Vagina (tissue), 2 donors: ENCODE measurements around the gene B4GALT5. TPM values are rescaled to one million over a fixed set of nuclear protein-coding genes. Genes with fewer than 3 reads are reported as not detected.

Experiments
- DNase-seq, 2 donors: peaks; one replicate each; pipeline ENCODE4 v3.0.0-alpha.2; 2017; ENCODE audit errors: extremely low spot score in 2 of 2
- H3K27ac ChIP-seq: fragments of 200-600 bp; sonication (generic); one replicate; pipeline ENCODE4 v1.5.1; 2019
- H3K27me3 ChIP-seq: fragments of 200-600 bp; sonication (generic); one replicate; pipeline ENCODE4 v1.5.1; 2019
- H3K36me3 ChIP-seq, 2 donors: fragments of 200-600 bp; sonication (generic); one replicate each; pipeline ENCODE4 v1.5.1; 2017 to 2019
- H3K4me1 ChIP-seq: fragments of 200-600 bp; sonication (generic); one replicate; pipeline ENCODE4 v1.5.1; 2019
- H3K4me3 ChIP-seq, 2 donors: fragments of 200-600 bp; sonication (generic); 1 replicate in 1 of 2; 2 replicates in 1 of 2; pipeline ENCODE4 v1.5.1; 2016 to 2019
- H3K9me3 ChIP-seq: fragments of 200-600 bp; sonication (generic); one replicate; pipeline ENCODE4 v1.5.1; 2019
- POLR2A ChIP-seq, 2 donors: fragments of 450-650 bp; IDR thresholded peaks; one replicate each; pipeline ENCODE4 v1.6.1; 2017; ENCODE audit warnings: antibody characterized with exemption in 2 of 2, mild to moderate bottlenecking in 2 of 2, moderate library complexity in 2 of 2
- POLR2AphosphoS5 ChIP-seq, 2 donors: sonication (generic); formaldehyde crosslinking; IDR thresholded peaks; one replicate each; pipeline ENCODE4 v1.9.0; 2017; ENCODE audit warnings: antibody characterized with exemption in 2 of 2, mild to moderate bottlenecking in 2 of 2, low read depth in 1 of 2; ENCODE audit not compliant: insufficient read depth in 1 of 2
- intact Hi-C: fragments of 100-400 bp; cut with DNase I; formaldehyde crosslinking; loops from one replicate; pipeline ENCODE4 v1.15.1; 2023
- total RNA-seq: library from RNA; depleted of rRNA; stranded (reverse); fragments of >200 nt; gene quantifications from one replicate; pipeline ENCODE4 v1.2.3, GENCODE V29; 2016
- TF ChIP-seq, protein P1 (sequence below), 3 experiments: fragments of 450-650 bp in 2 of 3; fragments of 200-600 bp in 1 of 3; sonication (generic) in 1 of 3; IDR thresholded peaks; one replicate each; pipeline ENCODE4 v1.5.1; 2017 to 2019; ENCODE audit warnings: antibody characterized with exemption in 3 of 3, mild to moderate bottlenecking in 2 of 3, moderate library complexity in 2 of 3

B4GALT5 gene
- total RNA-seq, 1 donor from 2014 or later: 17.9 TPM

GRCh38 chr20:49668181-49668877 lies 45.3 kb downstream of the B4GALT5 start:
- intact Hi-C loops: no loop called here
- H3K36me3 ChIP-seq: no peaks in the 10 kb centered on the region
- no peak for DNase-seq
- peaks cover 31% of the 10 kb centered on the region for H3K4me1 ChIP-seq
- no peaks in the 10 kb centered on the region for H3K9me3 ChIP-seq
- H3K27me3 ChIP-seq: no peaks in the 10 kb centered on the region
- H3K4me3 ChIP-seq: no peak overlapping the region
- TF ChIP-seq, protein P1, sequence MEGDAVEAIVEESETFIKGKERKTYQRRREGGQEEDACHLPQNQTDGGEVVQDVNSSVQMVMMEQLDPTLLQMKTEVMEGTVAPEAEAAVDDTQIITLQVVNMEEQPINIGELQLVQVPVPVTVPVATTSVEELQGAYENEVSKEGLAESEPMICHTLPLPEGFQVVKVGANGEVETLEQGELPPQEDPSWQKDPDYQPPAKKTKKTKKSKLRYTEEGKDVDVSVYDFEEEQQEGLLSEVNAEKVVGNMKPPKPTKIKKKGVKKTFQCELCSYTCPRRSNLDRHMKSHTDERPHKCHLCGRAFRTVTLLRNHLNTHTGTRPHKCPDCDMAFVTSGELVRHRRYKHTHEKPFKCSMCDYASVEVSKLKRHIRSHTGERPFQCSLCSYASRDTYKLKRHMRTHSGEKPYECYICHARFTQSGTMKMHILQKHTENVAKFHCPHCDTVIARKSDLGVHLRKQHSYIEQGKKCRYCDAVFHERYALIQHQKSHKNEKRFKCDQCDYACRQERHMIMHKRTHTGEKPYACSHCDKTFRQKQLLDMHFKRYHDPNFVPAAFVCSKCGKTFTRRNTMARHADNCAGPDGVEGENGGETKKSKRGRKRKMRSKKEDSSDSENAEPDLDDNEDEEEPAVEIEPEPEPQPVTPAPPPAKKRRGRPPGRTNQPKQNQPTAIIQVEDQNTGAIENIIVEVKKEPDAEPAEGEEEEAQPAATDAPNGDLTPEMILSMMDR (IDR thresholded peaks at IDR 0.05): no peak
- no peak for TF ChIP-seq POLR2AphosphoS5 (IDR thresholded peaks at IDR 0.05; ENCODE audit: insufficient read depth in 1 of 2, low read depth in 1 of 2)
- TF ChIP-seq POLR2A (IDR thresholded peaks at IDR 0.05): no peak
- H3K27ac ChIP-seq: no peak overlapping the region

DNA sequence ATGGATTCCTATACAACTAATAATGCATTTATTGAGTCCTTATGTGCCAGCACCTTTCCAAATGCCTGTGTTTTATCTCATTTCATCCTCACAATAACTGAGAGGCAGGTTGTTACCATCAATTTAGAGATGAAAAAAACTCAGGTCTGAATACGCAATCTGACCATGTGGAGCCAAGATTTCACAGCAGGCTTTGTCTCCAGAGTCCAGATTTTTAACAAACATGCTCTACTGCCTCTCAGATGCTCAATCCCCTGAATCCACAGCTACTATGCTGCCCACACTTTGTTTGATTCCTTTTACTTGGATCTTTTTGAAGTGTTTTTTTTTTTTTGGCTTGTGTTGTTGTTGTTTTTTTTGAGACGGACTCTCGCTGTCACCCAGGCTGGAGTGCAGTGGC lies 46.8 kb downstream of the B4GALT5 start:
- Histone ChIP-seq H3K27ac (no peak overlapping the region), H3K4me3 (no peak overlapping the region), H3K4me1 (peaks cover 33% of the 10 kb centered on the region), H3K27me3 (no peaks in the 10 kb centered on the region), H3K36me3 (no peaks in the 10 kb centered on the region), H3K9me3 (no peaks in the 10 kb centered on the region)
- intact Hi-C loops: no loop called here
- no peak for DNase-seq
- TF ChIP-seq POLR2A (IDR thresholded peaks at IDR 0.05) (no peak), POLR2AphosphoS5 (IDR thresholded peaks at IDR 0.05; ENCODE audit: insufficient read depth in 1 of 2, low read depth in 1 of 2) (no peak)
- TF ChIP-seq, protein P1 (IDR thresholded peaks at IDR 0.05): no peak

DNA sequence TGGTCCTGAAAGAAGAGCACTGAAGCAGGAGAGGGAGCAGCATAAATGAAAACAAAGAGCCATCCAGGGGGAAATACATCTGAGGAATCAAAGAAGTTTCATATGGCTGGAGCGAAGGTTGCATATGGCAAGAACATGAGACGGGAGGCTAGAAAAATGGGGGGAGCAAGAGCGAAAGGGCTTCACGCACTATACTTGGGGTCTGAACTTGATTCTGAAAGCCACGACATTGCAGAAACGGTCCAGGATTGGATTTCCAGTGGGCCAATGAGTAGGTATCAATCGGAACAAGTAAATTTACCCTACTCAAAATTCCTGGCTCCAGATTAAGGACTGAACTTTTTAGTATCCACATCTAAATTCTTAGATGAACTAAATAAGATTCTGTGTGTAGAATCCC lies 47.9 kb downstream of the B4GALT5 start:
- TF ChIP-seq POLR2A (IDR thresholded peaks at IDR 0.05): no peak
- TF ChIP-seq POLR2AphosphoS5 (IDR thresholded peaks at IDR 0.05; ENCODE audit: insufficient read depth in 1 of 2, low read depth in 1 of 2): no peak
- TF ChIP-seq, protein P1 (IDR thresholded peaks at IDR 0.05): no peak
- H3K4me1 ChIP-seq: peaks cover 32% of the 10 kb centered on the region

DNA sequence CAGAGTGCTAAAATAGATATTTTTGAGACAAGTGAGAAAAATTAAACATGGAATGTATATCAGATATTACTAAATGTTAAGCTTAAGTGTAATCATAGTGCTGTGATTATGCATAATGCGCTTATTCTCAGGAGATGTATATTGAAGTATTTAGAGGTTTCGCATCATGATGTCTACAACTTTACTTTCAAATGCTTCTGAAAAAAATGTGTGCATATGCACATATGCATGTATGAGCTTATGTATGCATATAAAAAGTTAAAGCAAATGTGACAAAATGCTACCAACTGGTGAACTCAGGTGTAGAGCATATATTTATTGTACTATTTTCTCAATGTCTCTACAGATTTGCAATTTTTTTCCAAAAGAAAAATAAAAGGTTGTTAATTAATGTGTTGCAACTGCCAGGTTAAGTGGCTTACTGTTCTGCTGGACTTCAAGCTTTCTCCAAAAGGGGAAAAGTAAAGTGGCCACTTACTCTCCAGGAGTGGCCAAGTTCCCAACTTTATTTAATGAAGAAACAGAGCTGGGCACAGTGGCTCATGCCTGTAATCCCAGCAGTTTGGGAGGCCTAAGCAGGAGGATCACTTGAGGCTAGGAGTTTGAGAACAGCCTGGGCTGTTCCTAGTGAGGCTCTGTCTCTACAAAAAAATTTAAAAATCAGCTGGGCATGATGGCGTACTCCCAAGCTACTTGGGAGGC lies 48.9 kb downstream of the B4GALT5 start:
- no peak for TF ChIP-seq POLR2AphosphoS5 (IDR thresholded peaks at IDR 0.05; ENCODE audit: insufficient read depth in 1 of 2, low read depth in 1 of 2)
- TF ChIP-seq, protein P1 (IDR thresholded peaks at IDR 0.05): no peak
- no peak for TF ChIP-seq POLR2A (IDR thresholded peaks at IDR 0.05)
- Histone ChIP-seq H3K36me3 (no peaks in the 10 kb centered on the region), H3K27ac (no peak overlapping the region), H3K4me3 (no peak overlapping the region), H3K27me3 (no peaks in the 10 kb centered on the region), H3K4me1 (peaks cover 34% of the 10 kb centered on the region), H3K9me3 (no peaks in the 10 kb centered on the region)
- intact Hi-C loops: no loop called here
- no peak for DNase-seq

More for the DNA sequence above, 47.9 kb downstream of the B4GALT5 start:
- H3K36me3 ChIP-seq: no peaks in the 10 kb centered on the region
- H3K4me3 ChIP-seq: no peak overlapping the region
- H3K9me3 ChIP-seq: no peaks in the 10 kb centered on the region
- H3K27me3 ChIP-seq: no peaks in the 10 kb centered on the region
- no peak overlapping the region for H3K27ac ChIP-seq
- no peak for DNase-seq
- intact Hi-C loops: no loop called here

GRCh38 chr20:49663112-49663511 lies 50.6 kb downstream of the B4GALT5 start:
- H3K4me3 ChIP-seq: no peak overlapping the region
- H3K4me1 ChIP-seq: peaks cover 51% of the 10 kb centered on the region
- no peaks in the 10 kb centered on the region for H3K36me3 ChIP-seq
- intact Hi-C loops: no loop called here
- TF ChIP-seq POLR2AphosphoS5 (IDR thresholded peaks at IDR 0.05; ENCODE audit: insufficient read depth in 1 of 2, low read depth in 1 of 2) (no peak), POLR2A (IDR thresholded peaks at IDR 0.05) (no peak)
- TF ChIP-seq, protein P1 (IDR thresholded peaks at IDR 0.05): no peak
- no peak for DNase-seq
- H3K9me3 ChIP-seq: no peaks in the 10 kb centered on the region
- H3K27me3 ChIP-seq: no peaks in the 10 kb centered on the region
- no peak overlapping the region for H3K27ac ChIP-seq
